CD4-positive, alpha-beta T cell treated with Interleukin-12 subunit alpha and Interleukin-12 subunit beta, for 1 hour (primary cell): ENCODE measurements around the gene HBA2.
"Not testable (repeated sequence)": the region's sequence is repeated elsewhere in the genome, so short reads cannot be mapped to it uniquely, and the experiment has no call there.

Experiments
- DNase-seq: peaks from one replicate; pipeline ENCODE4 v3.0.0-alpha.2; 2020

The HBA2 gene

GRCh38 chr16:172374-172941 is at the start of gene HBA2:
Gene HBA2, plus strand, starts transcription at chr16:172876. Its CDS starts 37 bp downstream, at chr16:172913.
- DNase-seq: not testable (repeated sequence)

- DNase-seq: peak; percentile 31
Observed at GRCh38 chr16:123558-124350, 48.9 kb upstream of the HBA2 start.

DNA sequence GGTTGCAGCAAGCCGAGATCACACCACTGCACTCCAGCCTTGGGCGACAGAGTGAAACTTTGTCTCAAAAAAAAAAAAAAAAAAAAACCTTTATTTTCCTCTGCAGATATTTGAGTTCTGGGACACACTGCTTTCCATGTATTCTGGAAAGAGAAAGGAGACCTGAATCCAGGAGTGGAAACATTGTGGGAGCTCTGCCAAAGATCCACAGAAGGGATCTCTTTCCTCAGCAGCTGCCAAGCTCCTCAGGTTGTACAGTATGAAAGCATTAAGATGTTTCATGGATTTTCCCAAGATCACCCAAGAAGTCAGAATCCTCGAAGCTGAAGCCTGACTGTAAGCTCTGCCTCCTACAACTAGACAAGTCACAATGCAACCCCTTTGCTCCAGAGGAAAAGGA is 47.7 kb upstream of the HBA2 start:
- DNase-seq: no peak

GRCh38 chr16:129075-129474 is 43.6 kb upstream of the HBA2 start:
- no peak for DNase-seq

- no peak for DNase-seq
Observed at GRCh38 chr16:130533-131173, 42.0 kb upstream of the HBA2 start.

DNA sequence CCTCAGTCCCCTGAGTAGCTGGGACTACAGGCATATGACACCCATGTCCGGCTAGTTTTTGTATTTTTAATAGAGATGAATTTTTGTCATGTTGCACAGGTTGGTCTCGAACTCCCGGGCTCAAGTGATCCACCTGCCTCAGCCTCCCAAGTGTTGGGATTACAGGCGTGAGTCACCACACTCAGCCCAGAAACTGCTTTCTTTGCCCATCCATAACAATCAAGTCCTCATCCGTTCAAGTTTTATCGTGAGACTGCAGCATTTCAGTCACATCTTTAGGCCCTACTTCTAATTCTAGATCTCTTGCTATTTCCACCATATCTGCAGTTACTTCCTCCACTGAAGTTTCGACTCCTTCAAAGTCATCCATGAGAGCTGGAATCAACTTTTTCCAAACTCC is 40.6 kb upstream of the HBA2 start:
- DNase-seq: no peak

- DNase-seq: no peak
Observed at GRCh38 chr16:133716-134115, 39.0 kb upstream of the HBA2 start.

GRCh38 chr16:138049-138417 is 34.6 kb upstream of the HBA2 start:
- peak; percentile 23 for DNase-seq

- DNase-seq: no peak
Observed at GRCh38 chr16:140175-140857, 32.4 kb upstream of the HBA2 start.

DNA sequence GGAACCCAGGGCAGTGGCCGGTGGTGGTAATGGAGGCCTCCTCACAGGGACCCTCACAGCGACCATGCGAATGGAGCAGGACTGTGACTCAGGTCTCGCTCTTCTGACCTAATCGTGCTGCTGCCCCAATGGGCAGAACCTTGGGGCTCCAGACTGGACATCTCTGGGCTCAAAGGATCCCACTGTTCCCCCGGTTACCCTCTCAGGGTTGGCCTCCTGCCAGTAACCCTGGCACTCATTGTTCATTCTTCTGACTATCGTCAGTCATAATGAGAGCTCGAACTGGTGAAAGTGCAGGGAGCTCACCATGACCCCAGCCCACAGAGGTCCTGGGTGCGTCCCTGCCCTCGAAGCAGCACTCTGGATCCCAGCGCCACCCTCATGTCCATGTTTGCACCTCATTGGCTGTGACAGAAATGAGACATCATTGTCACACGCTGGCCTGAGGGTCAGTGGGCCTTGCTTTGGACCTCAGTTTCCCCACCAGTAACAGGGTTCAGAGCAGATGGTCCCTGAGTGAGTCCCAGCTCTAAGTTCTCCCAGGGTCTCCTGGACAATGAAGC is 30.2 kb upstream of the HBA2 start:
- no peak for DNase-seq

DNA sequence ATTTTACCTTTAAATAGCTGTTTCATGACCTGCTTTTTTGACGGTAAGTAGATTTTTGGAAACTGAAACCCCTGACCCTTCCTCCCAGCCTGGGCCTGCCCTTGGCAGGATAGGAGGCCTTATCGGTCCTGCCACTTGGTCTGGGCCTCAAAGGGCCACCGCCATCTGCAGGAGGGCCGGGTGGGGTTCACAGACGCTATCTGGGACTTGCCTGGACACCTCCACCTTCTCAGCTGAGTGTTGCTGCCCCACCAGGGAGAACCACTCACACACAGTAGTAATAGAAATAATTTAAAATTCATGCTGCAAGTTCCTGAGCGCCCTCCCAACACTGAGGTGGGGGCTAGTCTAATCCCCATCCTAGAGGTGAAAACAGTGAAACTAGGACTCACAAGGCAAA is 29.6 kb upstream of the HBA2 start:
- DNase-seq: no peak

DNA sequence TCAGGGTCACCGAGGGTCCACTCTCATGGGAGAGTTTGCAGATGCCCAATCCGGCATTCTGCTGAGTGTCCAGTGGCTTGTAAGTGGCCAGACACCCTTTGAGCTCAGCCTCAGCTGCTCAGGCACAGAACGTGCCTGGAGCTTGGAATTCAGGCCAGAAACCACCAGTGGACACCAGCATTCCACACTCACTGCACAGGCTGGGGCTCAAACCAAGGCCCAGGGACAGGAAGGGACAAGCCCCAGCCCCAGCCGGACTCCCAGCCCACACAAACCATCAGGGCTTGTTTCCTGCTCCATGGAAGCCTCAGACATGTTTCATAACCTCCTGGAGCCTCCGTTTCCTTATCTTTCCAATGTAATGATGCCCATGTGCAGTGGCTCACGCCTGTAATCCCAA is 29.2 kb upstream of the HBA2 start:
- no peak for DNase-seq

DNA sequence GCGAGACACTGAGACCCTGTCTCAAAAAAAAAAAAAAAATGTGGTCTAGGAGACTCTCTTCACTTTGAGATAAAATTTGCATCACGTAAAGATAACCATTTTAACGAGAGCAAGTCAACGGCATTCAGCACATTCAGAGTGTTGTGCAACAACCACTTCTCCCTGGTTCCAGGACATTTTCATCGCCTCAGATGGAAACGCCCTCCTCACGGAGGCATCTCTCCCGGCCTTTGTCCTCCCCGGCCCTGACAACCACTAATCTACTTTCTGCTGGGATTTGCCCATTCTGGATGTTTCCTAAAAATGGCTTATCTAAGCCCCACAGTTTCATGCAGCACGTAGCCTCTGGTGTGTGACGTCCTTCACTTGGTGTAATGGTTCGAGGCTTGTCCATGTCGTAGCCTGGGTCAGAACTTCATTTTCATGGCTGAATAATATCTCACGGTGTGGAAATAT is 27.9 kb upstream of the HBA2 start:
- no peak for DNase-seq

DNA sequence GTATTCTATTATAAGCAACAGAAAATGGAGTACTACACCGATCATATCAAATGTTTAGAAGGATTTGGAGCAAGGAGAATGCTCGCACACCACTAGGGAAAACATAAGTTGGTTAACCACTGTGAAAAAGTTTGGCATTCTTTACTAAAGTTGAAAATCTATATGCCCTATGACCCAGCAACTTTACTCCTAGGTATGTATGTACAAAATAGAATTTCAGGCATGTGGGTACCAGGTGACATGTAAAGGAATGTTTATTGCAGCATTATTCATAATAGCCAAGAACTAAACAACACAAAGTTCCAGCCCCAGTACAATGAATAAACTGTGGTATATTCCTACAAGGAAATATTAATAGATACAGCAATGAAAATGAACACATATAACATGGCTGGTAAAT is 26.0 kb upstream of the HBA2 start:
- no peak for DNase-seq

DNA sequence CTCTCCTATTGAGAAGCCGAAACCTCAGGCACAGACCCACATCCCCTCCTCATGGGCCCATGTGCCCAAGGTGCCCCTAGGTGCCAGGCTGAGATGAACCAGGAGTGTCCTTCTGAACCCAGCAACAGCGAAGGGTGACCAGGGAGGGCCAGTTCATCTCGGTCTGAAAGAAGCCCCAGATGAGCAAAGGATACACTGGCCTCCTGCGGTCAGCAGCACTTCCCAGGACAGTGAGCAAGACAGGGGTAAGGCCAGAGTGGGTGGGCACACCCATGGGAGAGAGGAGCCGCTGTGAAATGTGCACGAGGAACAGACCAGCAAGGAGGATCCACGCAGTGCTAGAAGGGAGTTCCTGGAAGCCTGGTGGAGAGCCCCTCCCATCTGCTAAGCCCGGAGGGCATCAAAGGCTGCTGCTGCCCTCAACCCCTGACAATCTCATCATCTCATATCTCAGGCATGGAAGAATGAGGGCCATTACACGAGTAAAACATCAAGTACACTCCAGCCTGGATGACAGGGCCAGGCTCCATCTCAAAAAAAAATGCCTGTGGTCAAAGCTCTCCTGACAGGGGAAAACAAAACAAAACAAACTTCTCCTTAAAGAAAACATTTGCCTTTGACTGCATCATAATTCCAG is 23.5 kb upstream of the HBA2 start:
- DNase-seq: no peak

GRCh38 chr16:152141-153128 is 20.2 kb upstream of the HBA2 start, which contains the start of gene HBZ:
Gene HBZ, plus strand, starts transcription at chr16:152644. Its CDS starts 266 bp downstream, at chr16:152910.
- DNase-seq: no peak

- DNase-seq: not testable (repeated sequence)
Observed at GRCh38 chr16:153129-153521, 19.6 kb upstream of the HBA2 start.

GRCh38 chr16:153550-154216 is 19.0 kb upstream of the HBA2 start:
- not testable (repeated sequence) for DNase-seq

GRCh38 chr16:154217-155030 is 18.3 kb upstream of the HBA2 start:
- no peak for DNase-seq

DNA sequence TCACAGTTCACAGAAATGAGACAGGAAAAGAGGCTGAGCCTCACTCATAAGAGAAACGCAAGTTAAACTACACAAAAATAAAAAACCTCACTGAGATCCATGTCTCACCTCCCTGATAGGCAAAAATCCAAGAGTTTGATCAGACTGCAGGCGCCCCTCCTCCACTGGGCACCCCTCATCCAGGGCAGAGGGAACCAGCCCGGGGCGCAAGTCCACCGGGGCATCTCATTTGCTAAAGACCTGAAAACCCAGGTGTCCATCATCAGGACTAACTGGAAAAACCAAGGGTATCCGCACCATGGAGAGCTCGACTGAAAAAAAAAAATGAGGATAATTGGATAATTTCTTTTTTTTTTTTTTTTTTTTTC is 17.7 kb upstream of the HBA2 start:
- no peak for DNase-seq
